WTC11 (cell line): ENCODE measurements around the gene NAXE. TPM values are rescaled to one million over a fixed set of nuclear protein-coding genes. Genes with fewer than 3 reads are reported as not detected.
A peak's percentile ranks its signal among the peaks of the same experiment; 100 is the strongest.

Experiments
- ATAC-seq: fragments of 200-7000 bp; cut with Tn5 transposase; 2 replicates; pipeline ENCODE4 v1.10.0; 2021; ENCODE audit warnings: mild to moderate bottlenecking, moderate library complexity
- CTCF ChIA-PET: fragments of 300-600 bp; sonication (Branson Sonifier 250); formaldehyde crosslinking; loops from one replicate; lab custom pipeline; 2021; ENCODE audit warnings: antibody characterized with exemption; lab: Charles Lee
- POLR2A ChIA-PET: fragments of 350-600 bp; sonication (Branson Sonifier 250); formaldehyde crosslinking; loops from one replicate; lab custom pipeline; 2021; ENCODE audit warnings: antibody characterized with exemption; lab: Charles Lee
- DNase-seq: peaks from one replicate; pipeline ENCODE4 v3.0.0; 2021; ENCODE audit warnings: low spot score
- H3K27ac Mint-ChIP-seq: 2 replicates; pipeline ENCODE4 v1.8.0; 2021; ENCODE audit warnings: mixed read lengths
- H3K27me3 Mint-ChIP-seq: 2 replicates; pipeline ENCODE4 v1.8.0; 2021; ENCODE audit warnings: low read depth, mild to moderate bottlenecking, moderate library complexity, mixed read lengths
- H3K36me3 Mint-ChIP-seq: 2 replicates; pipeline ENCODE4 v1.8.0; 2021; ENCODE audit warnings: mixed read lengths
- H3K4me1 Mint-ChIP-seq: 2 replicates; pipeline ENCODE4 v1.8.0; 2022; ENCODE audit warnings: mixed read lengths
- H3K4me3 Mint-ChIP-seq: 2 replicates; pipeline ENCODE4 v1.8.0; 2021; ENCODE audit warnings: mild to moderate bottlenecking, moderate library complexity, mixed read lengths
- H3K9me3 Mint-ChIP-seq: 2 replicates; pipeline ENCODE4 v1.8.0; 2021; ENCODE audit warnings: mixed read lengths
- AR ChIP-seq: fragments of 250-450 bp; sonication (Bioruptor Pico); IDR thresholded peaks from 2 replicates; pipeline ENCODE4 v1.9.0; 2021; ENCODE audit warnings: mild to moderate bottlenecking
- ATF1 ChIP-seq: sonication (generic); formaldehyde crosslinking; IDR thresholded peaks from 2 replicates; pipeline ENCODE4 v1.8.1; 2023; ENCODE audit warnings: mild to moderate bottlenecking, moderate library complexity, missing genetic modification reagents
- CTCF ChIP-seq: fragments of 200-600 bp; IDR thresholded peaks from 2 replicates; pipeline ENCODE4 v1.8.0; 2022; ENCODE audit warnings: antibody characterized with exemption
- ETV6 ChIP-seq: sonication (generic); formaldehyde crosslinking; IDR thresholded peaks from 2 replicates; pipeline ENCODE4 v1.8.1; 2022; ENCODE audit warnings: mild to moderate bottlenecking, missing genetic modification reagents
- FOXJ3 ChIP-seq: sonication (generic); formaldehyde crosslinking; IDR thresholded peaks from 2 replicates; pipeline ENCODE4 v1.9.0; 2021; ENCODE audit warnings: missing genetic modification reagents, mild to moderate bottlenecking, borderline replicate concordance
- HMGA2 ChIP-seq: fragments of 250-450 bp; sonication (Bioruptor Pico); IDR thresholded peaks from 2 replicates; pipeline ENCODE4 v1.4.0; 2021; ENCODE audit warnings: mild to moderate bottlenecking, moderate library complexity
- HMGXB4 ChIP-seq: sonication (generic); formaldehyde crosslinking; IDR thresholded peaks from 2 replicates; pipeline ENCODE4 v1.8.1; 2023; ENCODE audit warnings: mild to moderate bottlenecking, moderate library complexity, missing genetic modification reagents
- IRF1 ChIP-seq: sonication (generic); formaldehyde crosslinking; IDR thresholded peaks from 2 replicates; pipeline ENCODE4 v1.8.0; 2023; ENCODE audit warnings: missing genetic modification reagents
- MAX ChIP-seq: sonication (generic); formaldehyde crosslinking; IDR thresholded peaks from 2 replicates; pipeline ENCODE4 v1.8.0; 2022; ENCODE audit warnings: mild to moderate bottlenecking, missing genetic modification reagents
- NFATC4 ChIP-seq: fragments of 250-450 bp; sonication (Bioruptor Pico); IDR thresholded peaks from 2 replicates; pipeline ENCODE4 v1.9.0; 2021; ENCODE audit warnings: mild to moderate bottlenecking
- OVOL2 ChIP-seq: fragments of 250-450 bp; sonication (Bioruptor Pico); IDR thresholded peaks from 2 replicates; pipeline ENCODE4 v1.9.0; 2021; ENCODE audit warnings: mild to moderate bottlenecking, borderline replicate concordance
- SP1 ChIP-seq: sonication (generic); formaldehyde crosslinking; conservative IDR thresholded peaks from 2 replicates; pipeline ENCODE4 v1.8.1; 2022; ENCODE audit warnings: missing genetic modification reagents
- TCF7 ChIP-seq: sonication (generic); formaldehyde crosslinking; IDR thresholded peaks from 2 replicates; pipeline ENCODE4 v1.8.0; 2022; ENCODE audit warnings: mild to moderate bottlenecking, low read depth, missing genetic modification reagents, moderate library complexity
- TEAD4 ChIP-seq: sonication (generic); formaldehyde crosslinking; IDR thresholded peaks from 2 replicates; pipeline ENCODE4 v1.8.0; 2022; ENCODE audit warnings: mild to moderate bottlenecking, missing genetic modification reagents
- ZBTB21 ChIP-seq: sonication (generic); formaldehyde crosslinking; IDR thresholded peaks from 2 replicates; pipeline ENCODE4 v1.8.1; 2023; ENCODE audit warnings: mild to moderate bottlenecking, missing genetic modification reagents, borderline replicate concordance
- ZNF532 ChIP-seq: fragments of 250-450 bp; sonication (Bioruptor Pico); IDR thresholded peaks from 2 replicates; pipeline ENCODE4 v1.9.0; 2021; ENCODE audit warnings: mild to moderate bottlenecking, borderline replicate concordance
- total RNA-seq: library from RNA; stranded (reverse); gene quantifications from 3 replicates; pipeline ENCODE4 v1.2.3, GENCODE V29; 2021

NAXE gene
- total RNA-seq, 1 experiment from 2014 or later = 81.6 TPM

GRCh38 chr1:156592158-156592909, 758 bp downstream of the NAXE start (continued):
- 0 out of 2 replicates have a peak, but pooled peaks have one; percentile 2 for TF ChIP-seq AR
- no peak for TF ChIP-seq TCF7 (CRISPR knock-in tag)
- no peak for TF ChIP-seq TEAD4 (CRISPR knock-in tag)
- TF ChIP-seq ZNF532 = 0 out of 2 replicates have a peak, but pooled peaks have one; percentile 5
- no peak; the same call in 1 of the 2 replicates for TF ChIP-seq SP1 (CRISPR knock-in tag)
- TF ChIP-seq IRF1 = no peak
- no peak for TF ChIP-seq ATF1 (CRISPR knock-in tag)
- no peak for TF ChIP-seq ZBTB21 (CRISPR knock-in tag)
- no peak for TF ChIP-seq ETV6 (CRISPR knock-in tag)

- Mint-ChIP-seq H3K4me1 (peaks cover 16% of the 10 kb centered on the region), H3K36me3 (peaks cover 40% of the 10 kb centered on the region), H3K9me3 (no peaks in the 10 kb centered on the region), H3K4me3 (peak overlapping the region; percentile 79), H3K27ac (peak overlapping the region; percentile 17; the same call in 1 of the 2 replicates), H3K27me3 (no peaks in the 10 kb centered on the region)
- POLR2A ChIA-PET = interaction anchor here (0.6 to 0.7 kb wide), 2 partner anchors 113 to 150 kb away, joined by 3 to 4 read pairs; no protein-coding TSS in a partner anchor
- CTCF ChIA-PET = interaction anchor here (0.6 to 3.4 kb wide), 5 partner anchors 15 to 208 kb away, joined by 3 to 28 read pairs (median 8); partner anchors contain the start of gene MEF2D
- DNase-seq (no peak), ATAC-seq (no peak)
- TF ChIP-seq ZNF532 = no peak
- no peak for TF ChIP-seq CTCF
- no peak for TF ChIP-seq OVOL2 (CRISPR knock-in tag)
- no peak for TF ChIP-seq NFATC4
- no peak for TF ChIP-seq HMGXB4 (CRISPR knock-in tag)
- no peak for TF ChIP-seq MAX (CRISPR knock-in tag)
- TF ChIP-seq HMGA2 = no peak
- TF ChIP-seq FOXJ3 (CRISPR knock-in tag) = no peak
- no peak for TF ChIP-seq IRF1
Observed at GRCh38 chr1:156592910-156593660, 1.5 kb downstream of the NAXE start.
